ENCODE data around the gene KCTD4. TPM values are rescaled to one million over a fixed set of nuclear protein-coding genes. Genes with fewer than 3 reads are reported as not detected.

KCTD4 gene
- total RNA-seq, 1 experiment from 2014 or later, result 0.79 TPM

DNA sequence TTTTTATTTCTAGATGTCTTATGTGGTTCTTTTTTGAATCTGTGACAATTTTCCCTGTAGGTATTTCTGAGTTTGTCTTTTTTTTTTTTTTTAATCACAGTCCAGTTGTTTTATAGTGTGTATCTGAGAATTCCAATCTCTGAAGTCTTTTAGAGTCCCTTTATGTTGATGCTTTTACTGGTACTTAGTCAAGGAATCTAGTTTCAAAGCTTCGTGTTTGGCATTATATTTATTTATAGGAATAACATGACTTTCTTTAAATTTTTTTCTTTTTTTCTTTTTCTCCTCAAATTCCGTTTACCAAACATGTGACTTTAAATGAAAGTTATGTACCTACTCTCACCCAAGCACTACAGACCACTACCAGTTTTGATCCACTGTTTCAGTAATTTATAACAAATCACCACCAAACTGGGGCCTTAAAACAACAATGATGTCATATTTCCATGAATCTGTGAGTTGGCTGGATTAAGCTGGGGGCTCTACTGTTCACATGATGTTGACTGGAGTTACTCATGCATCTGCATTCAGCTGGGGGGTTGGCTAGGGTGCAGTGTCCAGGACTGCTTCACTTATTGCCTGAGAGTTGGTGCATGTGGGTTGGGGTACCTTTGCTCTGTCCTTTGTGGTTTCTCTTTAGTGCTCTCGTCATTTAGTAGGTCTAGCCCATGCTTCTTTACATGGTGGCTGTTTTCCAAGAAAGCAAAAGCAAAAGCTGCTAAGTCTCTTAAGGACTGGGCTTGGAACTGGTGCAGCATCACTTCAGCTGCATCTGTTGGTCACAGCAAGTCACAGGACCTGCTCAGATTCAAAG lies 22.3 kb downstream of the KCTD4 start:
- H3K9me3 Mint-ChIP-seq (ENCODE audit: unreplicated experiment), result no peaks in the 10 kb centered on the region
- ChIA-PET CTCF (interaction anchor here (0.7 to 1.1 kb wide), 4 partner anchors 28 to 132 kb away, joined by 3 to 5 read pairs (median 4); no protein-coding TSS in a partner anchor), POLR2A (interaction anchor here (1.2 to 6.1 kb wide), 6 partner anchors 9 to 57 kb away, joined by 3 to 48 read pairs (median 4); no protein-coding TSS in a partner anchor)
- DNase-seq (ENCODE audit: unreplicated experiment), result peak; percentile 14
- H3K4me3 Mint-ChIP-seq (ENCODE audit: unreplicated experiment), result no peak overlapping the region
- peaks cover under 1% of the 10 kb centered on the region for H3K36me3 Mint-ChIP-seq (ENCODE audit: insufficient read depth, unreplicated experiment)
- peaks cover 15% of the 10 kb centered on the region for H3K4me1 Mint-ChIP-seq (ENCODE audit: insufficient read depth, unreplicated experiment)
- H3K27ac Mint-ChIP-seq (ENCODE audit: low read depth, unreplicated experiment), result peak overlapping the region; percentile 11
- intact Hi-C loops (cut with micrococcal nuclease), result no loop called here
- no TSS peak for BruUV-seq (replicated peaks)
- H3K27me3 Mint-ChIP-seq (ENCODE audit: insufficient read depth, unreplicated experiment), result no peaks in the 10 kb centered on the region
- TF ChIP-seq, protein P1, sequence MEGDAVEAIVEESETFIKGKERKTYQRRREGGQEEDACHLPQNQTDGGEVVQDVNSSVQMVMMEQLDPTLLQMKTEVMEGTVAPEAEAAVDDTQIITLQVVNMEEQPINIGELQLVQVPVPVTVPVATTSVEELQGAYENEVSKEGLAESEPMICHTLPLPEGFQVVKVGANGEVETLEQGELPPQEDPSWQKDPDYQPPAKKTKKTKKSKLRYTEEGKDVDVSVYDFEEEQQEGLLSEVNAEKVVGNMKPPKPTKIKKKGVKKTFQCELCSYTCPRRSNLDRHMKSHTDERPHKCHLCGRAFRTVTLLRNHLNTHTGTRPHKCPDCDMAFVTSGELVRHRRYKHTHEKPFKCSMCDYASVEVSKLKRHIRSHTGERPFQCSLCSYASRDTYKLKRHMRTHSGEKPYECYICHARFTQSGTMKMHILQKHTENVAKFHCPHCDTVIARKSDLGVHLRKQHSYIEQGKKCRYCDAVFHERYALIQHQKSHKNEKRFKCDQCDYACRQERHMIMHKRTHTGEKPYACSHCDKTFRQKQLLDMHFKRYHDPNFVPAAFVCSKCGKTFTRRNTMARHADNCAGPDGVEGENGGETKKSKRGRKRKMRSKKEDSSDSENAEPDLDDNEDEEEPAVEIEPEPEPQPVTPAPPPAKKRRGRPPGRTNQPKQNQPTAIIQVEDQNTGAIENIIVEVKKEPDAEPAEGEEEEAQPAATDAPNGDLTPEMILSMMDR (IDR thresholded peaks at IDR 0.05; ENCODE audit: unreplicated experiment), result no peak

GRCh38 chr13:45174478-45174877 lies 26.4 kb downstream of the KCTD4 start:
- ChIA-PET POLR2A (interaction anchor here (1.3 to 1.8 kb wide), 3 partner anchors 12 to 55 kb away, joined by 5 to 8 read pairs (median 5); partner anchors contain the start of gene GTF2F2), CTCF (interaction anchor here (0.5 to 1.0 kb wide), 2 partner anchors 8 to 90 kb away, joined by 3 read pairs; no protein-coding TSS in a partner anchor)
- Mint-ChIP-seq H3K4me1 (ENCODE audit: insufficient read depth, unreplicated experiment) (peaks cover 12% of the 10 kb centered on the region), H3K36me3 (ENCODE audit: insufficient read depth, unreplicated experiment) (no peaks in the 10 kb centered on the region), H3K27me3 (ENCODE audit: insufficient read depth, unreplicated experiment) (no peaks in the 10 kb centered on the region), H3K4me3 (ENCODE audit: unreplicated experiment) (no peak overlapping the region), H3K27ac (ENCODE audit: low read depth, unreplicated experiment) (no peak overlapping the region), H3K9me3 (ENCODE audit: unreplicated experiment) (no peaks in the 10 kb centered on the region)
- intact Hi-C loops (cut with micrococcal nuclease), result no loop called here
- no TSS peak for BruUV-seq (replicated peaks)
- no peak for DNase-seq (ENCODE audit: unreplicated experiment)
- TF ChIP-seq, protein P1 (IDR thresholded peaks at IDR 0.05; ENCODE audit: unreplicated experiment), result no peak

GRCh38 chr13:45168555-45168930 lies 32.3 kb downstream of the KCTD4 start:
- POLR2A ChIA-PET, result interaction anchor here (0.7 to 8.0 kb wide), 26 partner anchors 10 to 249 kb away, joined by 3 to 98 read pairs (median 6); partner anchors contain the start of genes GTF2F2, KCTD4 and TPT1
- CTCF ChIA-PET, result interaction anchor here (0.6 to 2.6 kb wide), 2 partner anchors 25 to 203 kb away, joined by 3 to 14 read pairs; no protein-coding TSS in a partner anchor
- H3K27ac Mint-ChIP-seq (ENCODE audit: low read depth, unreplicated experiment), result peak overlapping the region; percentile 90
- DNase-seq (ENCODE audit: unreplicated experiment), result no peak
- no TSS peak for BruUV-seq (replicated peaks)
- intact Hi-C loops (cut with micrococcal nuclease), result no loop called here
- H3K36me3 Mint-ChIP-seq (ENCODE audit: insufficient read depth, unreplicated experiment), result peaks cover 19% of the 10 kb centered on the region
- H3K4me1 Mint-ChIP-seq (ENCODE audit: insufficient read depth, unreplicated experiment), result peaks cover 16% of the 10 kb centered on the region
- peak overlapping the region; percentile 46 for H3K4me3 Mint-ChIP-seq (ENCODE audit: unreplicated experiment)
- H3K27me3 Mint-ChIP-seq (ENCODE audit: insufficient read depth, unreplicated experiment), result no peaks in the 10 kb centered on the region
- H3K9me3 Mint-ChIP-seq (ENCODE audit: unreplicated experiment), result no peaks in the 10 kb centered on the region
- TF ChIP-seq, protein P1 (IDR thresholded peaks at IDR 0.05; ENCODE audit: unreplicated experiment), result no peak

Measured in MCF 10A (cell line).